ENCODE measurements around the gene GRIK4. TPM values are rescaled to one million over a fixed set of nuclear protein-coding genes. Genes with fewer than 3 reads are reported as not detected.

Gene GRIK4
- total RNA-seq, 2 experiments from 2014 or later = not detected

GRCh38 chr11:120574876-120575275 is 63.3 kb downstream of the GRIK4 start:
- intact Hi-C loops (cut with micrococcal nuclease) = no loop called here
- Mint-ChIP-seq H3K36me3 (ENCODE audit: low read depth) (no peaks in the 10 kb centered on the region), H3K4me3 (no peak overlapping the region), H3K9me3 (no peaks in the 10 kb centered on the region), H3K27ac (no peak overlapping the region), H3K4me1 (ENCODE audit: low read depth) (peaks cover 6% of the 10 kb centered on the region), H3K27me3 (peaks cover 14% of the 10 kb centered on the region)
- DNase-seq (no peak), ATAC-seq (no peak)
- ChIA-PET CTCF (no interaction called here), POLR2A (no interaction called here)
- no peak for TF ChIP-seq CTCF (IDR thresholded peaks at IDR 0.05)

DNA sequence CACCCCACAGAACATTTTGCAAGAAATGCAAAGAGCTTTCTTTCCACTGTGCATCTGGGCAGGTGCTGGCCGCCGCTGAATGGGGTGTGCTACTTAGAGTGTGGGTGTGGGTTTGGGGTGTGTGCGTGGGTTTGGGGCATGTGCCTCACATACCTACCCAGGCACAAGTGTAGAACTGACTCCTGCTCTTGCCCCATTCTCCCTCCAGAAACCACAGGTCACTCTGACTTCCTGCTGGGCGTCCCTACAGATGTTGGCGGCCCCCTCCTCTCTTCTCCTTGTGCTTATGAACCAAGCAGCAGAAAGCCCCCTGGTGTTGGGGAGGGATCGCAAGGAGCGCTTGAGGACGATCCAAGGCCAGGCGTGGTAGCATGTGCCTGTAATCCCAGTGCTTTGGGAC is 63.9 kb downstream of the GRIK4 start:
- POLR2A ChIA-PET = no interaction called here
- no peak overlapping the region for H3K27ac Mint-ChIP-seq
- no peak for ATAC-seq
- TF ChIP-seq CTCF (IDR thresholded peaks at IDR 0.05) = no peak
- peaks cover 6% of the 10 kb centered on the region for H3K4me1 Mint-ChIP-seq (ENCODE audit: low read depth)
- H3K27me3 Mint-ChIP-seq = peaks cover 14% of the 10 kb centered on the region
- DNase-seq = no peak
- intact Hi-C loops (cut with micrococcal nuclease) = no loop called here
- no peak overlapping the region for H3K4me3 Mint-ChIP-seq
- H3K36me3 Mint-ChIP-seq (ENCODE audit: low read depth) = no peaks in the 10 kb centered on the region
- CTCF ChIA-PET = interaction anchor here (1.3 kb wide), 1 partner anchor 109 kb away, joined by 3 read pairs; no protein-coding TSS in a partner anchor
- H3K9me3 Mint-ChIP-seq = no peaks in the 10 kb centered on the region

GRCh38 chr11:120576606-120577005 is 65.1 kb downstream of the GRIK4 start:
- intact Hi-C loops (cut with micrococcal nuclease) = no loop called here
- Mint-ChIP-seq H3K27me3 (peaks cover 14% of the 10 kb centered on the region), H3K27ac (no peak overlapping the region), H3K9me3 (no peaks in the 10 kb centered on the region), H3K4me3 (no peak overlapping the region), H3K36me3 (ENCODE audit: low read depth) (no peaks in the 10 kb centered on the region), H3K4me1 (ENCODE audit: low read depth) (peaks cover 9% of the 10 kb centered on the region)
- TF ChIP-seq CTCF (IDR thresholded peaks at IDR 0.05) = no peak
- ChIA-PET CTCF (interaction anchor here (1.3 kb wide), 1 partner anchor 108 kb away, joined by 3 read pairs; no protein-coding TSS in a partner anchor), POLR2A (no interaction called here)
- DNase-seq (no peak), ATAC-seq (no peak)

GRCh38 chr11:120577041-120577440 is 65.5 kb downstream of the GRIK4 start:
- H3K4me3 Mint-ChIP-seq = no peak overlapping the region
- TF ChIP-seq CTCF (IDR thresholded peaks at IDR 0.05) = no peak
- intact Hi-C loops (cut with micrococcal nuclease) = no loop called here
- H3K9me3 Mint-ChIP-seq = no peaks in the 10 kb centered on the region
- no peak overlapping the region for H3K27ac Mint-ChIP-seq
- H3K36me3 Mint-ChIP-seq (ENCODE audit: low read depth) = no peaks in the 10 kb centered on the region
- ATAC-seq (no peak), DNase-seq (no peak)
- peaks cover 12% of the 10 kb centered on the region for H3K27me3 Mint-ChIP-seq
- CTCF ChIA-PET = no interaction called here
- peaks cover 9% of the 10 kb centered on the region for H3K4me1 Mint-ChIP-seq (ENCODE audit: low read depth)
- POLR2A ChIA-PET = no interaction called here

DNA sequence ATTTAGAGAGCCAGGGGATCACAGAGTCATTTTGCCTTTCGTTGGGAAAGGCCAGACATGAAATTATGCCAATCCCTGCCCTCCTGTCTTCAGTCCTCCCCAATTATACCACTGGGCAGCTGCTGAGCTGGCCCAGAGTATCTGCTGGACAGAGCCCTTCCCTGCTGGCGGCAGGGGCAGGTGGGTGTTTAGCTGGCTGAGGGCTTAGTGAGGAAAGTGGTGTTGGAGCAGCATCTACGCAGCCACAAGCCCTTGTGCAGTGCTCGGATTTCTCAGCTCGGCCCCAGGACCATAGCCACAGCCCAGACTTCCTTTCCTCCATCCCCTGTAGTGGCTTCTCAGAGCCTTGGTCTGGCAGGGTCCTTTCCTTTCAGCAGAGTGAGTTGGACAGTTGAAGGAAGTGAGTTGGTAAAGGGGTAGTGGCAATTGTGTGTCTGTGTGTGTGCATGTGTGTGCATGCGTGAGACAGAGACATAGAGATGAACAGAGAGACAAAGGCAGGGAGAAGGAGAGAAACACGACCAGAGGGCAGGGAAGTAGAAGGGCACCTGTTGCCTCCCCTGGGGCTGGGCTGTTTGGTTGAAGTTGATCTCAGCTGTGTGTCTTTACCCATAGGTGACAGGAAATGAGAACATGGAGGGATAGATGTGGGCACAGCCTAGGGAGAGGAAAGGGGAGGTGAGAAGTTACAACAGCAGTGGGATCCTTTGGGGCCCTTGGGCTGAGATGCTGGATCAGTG is 66.2 kb downstream of the GRIK4 start:
- ChIA-PET POLR2A (no interaction called here), CTCF (no interaction called here)
- ATAC-seq (no peak), DNase-seq (no peak)
- no peaks in the 10 kb centered on the region for H3K36me3 Mint-ChIP-seq (ENCODE audit: low read depth)
- TF ChIP-seq CTCF (IDR thresholded peaks at IDR 0.05) = no peak
- H3K9me3 Mint-ChIP-seq = peaks cover 3% of the 10 kb centered on the region
- intact Hi-C loops (cut with micrococcal nuclease) = no loop called here
- H3K4me3 Mint-ChIP-seq = no peak overlapping the region
- H3K4me1 Mint-ChIP-seq (ENCODE audit: low read depth) = peaks cover 9% of the 10 kb centered on the region
- H3K27me3 Mint-ChIP-seq = peaks cover 15% of the 10 kb centered on the region
- H3K27ac Mint-ChIP-seq = no peak overlapping the region
